ENCODE results near the gene DRD2.

The DRD2 gene

DNA sequence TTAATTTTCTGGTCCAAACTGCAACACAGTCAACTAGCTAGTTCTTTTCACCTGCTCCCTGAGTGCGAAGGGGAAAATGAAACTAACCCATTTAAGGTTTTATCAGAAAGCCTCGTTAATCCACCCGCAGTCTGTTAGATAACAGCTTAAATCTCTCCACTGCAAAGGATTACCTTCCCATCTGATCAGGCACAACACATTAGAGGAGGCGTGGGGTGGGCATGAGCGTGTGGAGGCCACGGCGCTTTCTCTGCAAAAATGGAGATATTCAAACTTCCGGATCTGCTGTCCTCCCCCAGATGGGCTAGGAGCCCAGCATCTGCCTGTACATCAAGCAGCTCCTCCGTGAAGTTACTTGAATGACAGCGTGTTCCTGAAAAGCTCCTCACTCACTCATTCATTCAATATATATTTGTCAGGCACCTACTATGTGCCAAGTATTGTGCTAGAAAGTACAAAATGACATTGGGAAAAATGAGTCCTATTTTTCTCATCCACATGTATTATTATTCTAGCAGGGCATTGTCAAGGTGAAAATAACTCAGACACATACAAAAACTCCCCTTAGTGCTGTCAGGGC is 101.1 kb downstream of the DRD2 start:
- DNase-seq (ENCODE audit: low read depth in 1 of 2, low spot score in 1 of 2), result no peak
- TF ChIP-seq SPI1 (IDR thresholded peaks at IDR 0.05; ENCODE audit: borderline replicate concordance, low read depth) (no peak), GABPA (IDR thresholded peaks at IDR 0.05; ENCODE audit: low read depth) (no peak), POLR2AphosphoS5 (IDR thresholded peaks at IDR 0.05; ENCODE audit: low read depth) (no peak)
- TF ChIP-seq, protein P1, sequence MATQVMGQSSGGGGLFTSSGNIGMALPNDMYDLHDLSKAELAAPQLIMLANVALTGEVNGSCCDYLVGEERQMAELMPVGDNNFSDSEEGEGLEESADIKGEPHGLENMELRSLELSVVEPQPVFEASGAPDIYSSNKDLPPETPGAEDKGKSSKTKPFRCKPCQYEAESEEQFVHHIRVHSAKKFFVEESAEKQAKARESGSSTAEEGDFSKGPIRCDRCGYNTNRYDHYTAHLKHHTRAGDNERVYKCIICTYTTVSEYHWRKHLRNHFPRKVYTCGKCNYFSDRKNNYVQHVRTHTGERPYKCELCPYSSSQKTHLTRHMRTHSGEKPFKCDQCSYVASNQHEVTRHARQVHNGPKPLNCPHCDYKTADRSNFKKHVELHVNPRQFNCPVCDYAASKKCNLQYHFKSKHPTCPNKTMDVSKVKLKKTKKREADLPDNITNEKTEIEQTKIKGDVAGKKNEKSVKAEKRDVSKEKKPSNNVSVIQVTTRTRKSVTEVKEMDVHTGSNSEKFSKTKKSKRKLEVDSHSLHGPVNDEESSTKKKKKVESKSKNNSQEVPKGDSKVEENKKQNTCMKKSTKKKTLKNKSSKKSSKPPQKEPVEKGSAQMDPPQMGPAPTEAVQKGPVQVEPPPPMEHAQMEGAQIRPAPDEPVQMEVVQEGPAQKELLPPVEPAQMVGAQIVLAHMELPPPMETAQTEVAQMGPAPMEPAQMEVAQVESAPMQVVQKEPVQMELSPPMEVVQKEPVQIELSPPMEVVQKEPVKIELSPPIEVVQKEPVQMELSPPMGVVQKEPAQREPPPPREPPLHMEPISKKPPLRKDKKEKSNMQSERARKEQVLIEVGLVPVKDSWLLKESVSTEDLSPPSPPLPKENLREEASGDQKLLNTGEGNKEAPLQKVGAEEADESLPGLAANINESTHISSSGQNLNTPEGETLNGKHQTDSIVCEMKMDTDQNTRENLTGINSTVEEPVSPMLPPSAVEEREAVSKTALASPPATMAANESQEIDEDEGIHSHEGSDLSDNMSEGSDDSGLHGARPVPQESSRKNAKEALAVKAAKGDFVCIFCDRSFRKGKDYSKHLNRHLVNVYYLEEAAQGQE (IDR thresholded peaks at IDR 0.05; ENCODE audit: insufficient replicate concordance, low read depth), result no peak
- TF ChIP-seq, protein P2, sequence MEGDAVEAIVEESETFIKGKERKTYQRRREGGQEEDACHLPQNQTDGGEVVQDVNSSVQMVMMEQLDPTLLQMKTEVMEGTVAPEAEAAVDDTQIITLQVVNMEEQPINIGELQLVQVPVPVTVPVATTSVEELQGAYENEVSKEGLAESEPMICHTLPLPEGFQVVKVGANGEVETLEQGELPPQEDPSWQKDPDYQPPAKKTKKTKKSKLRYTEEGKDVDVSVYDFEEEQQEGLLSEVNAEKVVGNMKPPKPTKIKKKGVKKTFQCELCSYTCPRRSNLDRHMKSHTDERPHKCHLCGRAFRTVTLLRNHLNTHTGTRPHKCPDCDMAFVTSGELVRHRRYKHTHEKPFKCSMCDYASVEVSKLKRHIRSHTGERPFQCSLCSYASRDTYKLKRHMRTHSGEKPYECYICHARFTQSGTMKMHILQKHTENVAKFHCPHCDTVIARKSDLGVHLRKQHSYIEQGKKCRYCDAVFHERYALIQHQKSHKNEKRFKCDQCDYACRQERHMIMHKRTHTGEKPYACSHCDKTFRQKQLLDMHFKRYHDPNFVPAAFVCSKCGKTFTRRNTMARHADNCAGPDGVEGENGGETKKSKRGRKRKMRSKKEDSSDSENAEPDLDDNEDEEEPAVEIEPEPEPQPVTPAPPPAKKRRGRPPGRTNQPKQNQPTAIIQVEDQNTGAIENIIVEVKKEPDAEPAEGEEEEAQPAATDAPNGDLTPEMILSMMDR (IDR thresholded peaks at IDR 0.05; ENCODE audit: insufficient read depth, low read length), result no peak
- Histone ChIP-seq H3K27ac (replicated peaks) (no peak overlapping the region), H3K27me3 (ENCODE audit: insufficient read depth, poor library complexity, severe bottlenecking) (no peaks in the 10 kb centered on the region), H3K4me3 (replicated peaks; ENCODE audit: insufficient read depth, low read length) (no peak overlapping the region)

DNA sequence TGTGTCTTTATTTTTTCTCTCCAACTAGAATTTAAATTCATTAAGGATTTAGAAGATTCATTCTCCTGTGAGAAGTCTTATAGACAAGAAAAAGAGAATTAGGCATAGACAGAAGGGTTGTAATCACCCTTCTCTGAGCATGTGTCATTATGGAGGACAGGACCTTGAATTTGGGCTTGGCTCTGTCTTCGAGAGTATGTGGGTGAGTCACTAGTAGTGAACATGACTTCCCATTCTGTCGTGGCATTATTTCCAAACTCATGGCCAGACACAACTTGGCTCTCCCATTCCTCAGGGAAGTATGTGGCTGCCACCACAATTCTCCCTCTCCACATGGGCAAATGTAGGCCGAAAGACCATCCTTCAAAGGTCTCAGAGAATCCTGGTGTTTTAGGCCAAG is 101.9 kb downstream of the DRD2 start:
- Histone ChIP-seq H3K4me3 (replicated peaks; ENCODE audit: insufficient read depth, low read length) (no peak overlapping the region), H3K27ac (replicated peaks) (no peak overlapping the region), H3K27me3 (ENCODE audit: insufficient read depth, poor library complexity, severe bottlenecking) (no peaks in the 10 kb centered on the region)
- DNase-seq (ENCODE audit: low read depth in 1 of 2, low spot score in 1 of 2), result no peak
- no peak for TF ChIP-seq SPI1 (IDR thresholded peaks at IDR 0.05; ENCODE audit: borderline replicate concordance, low read depth)
- TF ChIP-seq, protein P1 (IDR thresholded peaks at IDR 0.05; ENCODE audit: insufficient replicate concordance, low read depth), result no peak
- TF ChIP-seq, protein P2 (IDR thresholded peaks at IDR 0.05; ENCODE audit: insufficient read depth, low read length), result no peak
- TF ChIP-seq POLR2AphosphoS5 (IDR thresholded peaks at IDR 0.05; ENCODE audit: low read depth), result no peak
- TF ChIP-seq GABPA (IDR thresholded peaks at IDR 0.05; ENCODE audit: low read depth), result no peak

DNA sequence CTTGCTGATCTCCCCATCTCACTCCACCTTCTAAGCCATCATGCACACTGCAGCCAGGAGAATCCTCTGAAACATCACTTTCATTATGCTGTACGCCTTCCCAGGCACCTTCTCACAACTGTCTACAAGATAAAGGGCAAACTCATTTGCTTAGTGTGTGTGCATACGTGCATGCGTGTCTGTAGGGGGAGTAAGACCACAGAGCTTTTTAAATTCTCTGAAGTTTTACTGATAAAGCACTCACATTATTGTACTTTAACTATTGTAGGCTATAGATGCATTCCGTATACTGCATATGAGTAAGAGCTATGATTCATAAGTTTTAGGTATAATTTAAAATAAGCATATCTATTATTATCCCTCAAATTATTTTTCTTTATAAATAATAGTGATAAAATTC is 102.9 kb downstream of the DRD2 start:
- DNase-seq (ENCODE audit: low read depth in 1 of 2, low spot score in 1 of 2), result no peak
- Histone ChIP-seq H3K27ac (replicated peaks) (no peak overlapping the region), H3K4me3 (replicated peaks; ENCODE audit: insufficient read depth, low read length) (no peak overlapping the region), H3K27me3 (ENCODE audit: insufficient read depth, poor library complexity, severe bottlenecking) (no peaks in the 10 kb centered on the region)
- no peak for TF ChIP-seq GABPA (IDR thresholded peaks at IDR 0.05; ENCODE audit: low read depth)
- no peak for TF ChIP-seq POLR2AphosphoS5 (IDR thresholded peaks at IDR 0.05; ENCODE audit: low read depth)

DNA sequence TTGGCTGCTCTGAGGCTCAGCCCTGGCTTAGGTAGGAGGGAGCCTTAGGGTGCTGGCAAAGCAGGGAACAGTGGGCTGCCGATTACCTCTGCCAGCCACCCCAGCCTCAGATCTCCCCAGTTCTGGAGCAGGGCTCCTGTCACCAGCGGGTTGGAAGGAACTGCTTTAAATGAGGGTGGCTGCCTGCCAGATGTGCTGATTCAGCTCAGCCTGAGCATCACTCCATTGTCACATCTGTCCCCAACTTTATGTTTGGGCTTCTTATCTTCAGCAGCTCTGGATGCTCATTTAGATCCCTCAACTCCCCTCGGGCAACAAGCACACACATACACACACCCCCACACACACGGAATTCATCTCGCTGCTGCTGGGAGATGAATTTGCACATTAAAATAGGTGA is 104.6 kb downstream of the DRD2 start:
- DNase-seq (ENCODE audit: low read depth in 1 of 2, low spot score in 1 of 2), result no peak
- H3K27me3 ChIP-seq (ENCODE audit: insufficient read depth, poor library complexity, severe bottlenecking), result no peaks in the 10 kb centered on the region
- H3K27ac ChIP-seq (replicated peaks), result no peak overlapping the region
- H3K4me3 ChIP-seq (replicated peaks; ENCODE audit: insufficient read depth, low read length), result no peak overlapping the region
- TF ChIP-seq SPI1 (IDR thresholded peaks at IDR 0.05; ENCODE audit: borderline replicate concordance, low read depth) (no peak), GABPA (IDR thresholded peaks at IDR 0.05; ENCODE audit: low read depth) (no peak), POLR2AphosphoS5 (IDR thresholded peaks at IDR 0.05; ENCODE audit: low read depth) (no peak)
- TF ChIP-seq, protein P2 (IDR thresholded peaks at IDR 0.05; ENCODE audit: insufficient read depth, low read length), result no peak
- TF ChIP-seq, protein P1 (IDR thresholded peaks at IDR 0.05; ENCODE audit: insufficient replicate concordance, low read depth), result no peak

Measured in HL-60 (cell line).